ENCODE data around the gene DMXL2.

The DMXL2 gene

DNA sequence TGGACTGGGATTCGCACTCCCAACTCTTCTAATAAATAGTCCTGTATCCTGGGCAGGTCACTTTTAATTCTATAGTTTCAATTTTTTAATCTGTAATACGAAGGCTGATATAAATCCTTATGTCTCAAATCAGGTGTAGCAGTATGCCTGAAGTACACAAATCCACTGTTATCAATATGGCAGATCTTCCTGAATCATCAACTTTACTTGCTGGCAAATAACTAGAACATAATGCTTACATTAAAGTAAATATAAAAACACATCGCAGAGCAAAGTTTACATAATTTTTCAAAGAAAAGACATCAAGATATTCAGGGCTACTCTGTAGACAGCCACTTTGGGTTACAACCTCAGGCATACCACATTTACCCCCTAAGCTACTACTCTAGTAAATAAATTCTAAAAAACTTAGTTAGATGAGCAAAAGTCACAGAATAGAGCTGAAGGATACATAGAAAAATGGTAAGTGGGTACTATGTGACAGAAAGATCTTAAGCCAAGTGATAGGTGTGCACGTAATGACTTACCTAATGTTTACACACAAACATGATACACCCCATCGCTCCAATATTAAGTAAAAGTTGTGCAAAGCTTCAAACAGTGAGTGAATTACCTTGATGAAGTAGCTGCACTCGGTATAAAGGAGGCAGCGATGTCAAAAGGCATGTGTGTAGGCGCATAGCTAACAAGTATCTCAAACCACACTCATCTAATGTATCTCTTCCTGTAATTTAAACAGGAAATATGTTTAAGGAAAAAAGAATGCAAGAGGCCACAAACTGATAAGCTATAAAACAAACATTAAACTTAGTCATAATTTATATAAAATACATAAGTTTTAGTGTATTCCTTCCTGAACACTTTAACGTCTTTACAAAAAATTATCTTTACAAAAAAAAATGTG is 127.9 kb downstream of the DMXL2 start:
- no peak for DNase-seq (ENCODE audit: low spot score)
- TF ChIP-seq, protein P1, sequence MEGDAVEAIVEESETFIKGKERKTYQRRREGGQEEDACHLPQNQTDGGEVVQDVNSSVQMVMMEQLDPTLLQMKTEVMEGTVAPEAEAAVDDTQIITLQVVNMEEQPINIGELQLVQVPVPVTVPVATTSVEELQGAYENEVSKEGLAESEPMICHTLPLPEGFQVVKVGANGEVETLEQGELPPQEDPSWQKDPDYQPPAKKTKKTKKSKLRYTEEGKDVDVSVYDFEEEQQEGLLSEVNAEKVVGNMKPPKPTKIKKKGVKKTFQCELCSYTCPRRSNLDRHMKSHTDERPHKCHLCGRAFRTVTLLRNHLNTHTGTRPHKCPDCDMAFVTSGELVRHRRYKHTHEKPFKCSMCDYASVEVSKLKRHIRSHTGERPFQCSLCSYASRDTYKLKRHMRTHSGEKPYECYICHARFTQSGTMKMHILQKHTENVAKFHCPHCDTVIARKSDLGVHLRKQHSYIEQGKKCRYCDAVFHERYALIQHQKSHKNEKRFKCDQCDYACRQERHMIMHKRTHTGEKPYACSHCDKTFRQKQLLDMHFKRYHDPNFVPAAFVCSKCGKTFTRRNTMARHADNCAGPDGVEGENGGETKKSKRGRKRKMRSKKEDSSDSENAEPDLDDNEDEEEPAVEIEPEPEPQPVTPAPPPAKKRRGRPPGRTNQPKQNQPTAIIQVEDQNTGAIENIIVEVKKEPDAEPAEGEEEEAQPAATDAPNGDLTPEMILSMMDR (IDR thresholded peaks at IDR 0.05; ENCODE audit: extremely low read depth, missing control alignments), result no peak

DNA sequence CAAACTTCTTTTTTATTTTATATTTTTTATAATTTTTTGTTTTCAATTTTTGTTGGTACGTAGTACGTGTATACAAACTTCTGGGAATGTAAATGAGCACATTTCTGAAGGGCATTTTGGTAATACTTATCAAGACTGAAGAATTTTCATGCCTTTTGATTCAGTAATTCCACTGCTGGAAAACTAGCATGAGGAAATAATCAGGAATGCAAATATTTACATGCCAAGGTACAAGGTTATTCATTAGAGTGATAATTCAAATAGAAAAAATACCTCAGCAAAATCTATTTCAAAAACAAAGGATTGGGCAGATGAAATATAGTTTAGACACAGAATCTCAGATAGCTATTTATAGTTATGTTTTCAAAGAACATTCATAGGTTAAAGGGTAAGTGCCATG is 128.7 kb downstream of the DMXL2 start:
- TF ChIP-seq, protein P1 (IDR thresholded peaks at IDR 0.05; ENCODE audit: extremely low read depth, missing control alignments), result no peak
- DNase-seq (ENCODE audit: low spot score), result no peak

DNA sequence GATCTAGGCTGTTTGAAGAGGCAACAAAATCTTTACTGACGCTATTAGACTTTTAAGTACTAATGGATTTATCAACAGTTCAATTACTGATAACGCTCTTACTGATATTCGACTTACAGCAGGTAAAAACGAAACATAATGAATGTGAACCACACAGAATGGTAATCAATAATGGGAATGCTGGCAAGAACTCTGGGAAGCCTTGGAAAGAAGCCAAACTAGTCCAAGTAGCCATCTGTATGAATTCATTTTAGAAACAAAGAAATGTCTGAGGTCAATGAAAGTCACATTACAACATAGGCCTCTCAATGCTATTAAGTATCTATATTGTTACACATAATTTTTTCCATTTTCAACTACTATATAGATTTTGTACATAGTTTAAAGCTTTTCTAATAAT is 130.0 kb downstream of the DMXL2 start:
- TF ChIP-seq, protein P1 (IDR thresholded peaks at IDR 0.05; ENCODE audit: extremely low read depth, missing control alignments), result no peak

DNA sequence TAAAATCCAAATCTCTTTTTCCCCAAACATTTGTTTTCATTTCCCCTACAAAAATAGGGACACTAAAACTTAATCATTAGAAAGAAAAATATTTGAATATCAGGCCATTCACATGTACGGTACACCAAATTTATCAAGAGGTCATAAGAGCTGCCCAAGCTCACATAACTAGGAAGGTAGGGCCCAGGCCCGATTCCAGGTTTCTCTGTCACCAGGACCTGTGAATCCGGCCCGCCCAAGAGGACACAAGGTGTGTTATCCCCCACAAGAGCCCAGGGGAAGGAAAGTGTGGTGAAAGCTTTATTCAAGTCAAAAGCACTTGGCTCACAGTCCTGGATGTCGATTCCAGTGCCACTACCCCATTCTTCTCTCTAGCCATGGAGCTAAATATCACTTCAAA is 130.6 kb downstream of the DMXL2 start:
- no peak for DNase-seq (ENCODE audit: low spot score)

More for the DNA sequence above, 130.0 kb downstream of the DMXL2 start:
- no peak for DNase-seq (ENCODE audit: low spot score)

DNA sequence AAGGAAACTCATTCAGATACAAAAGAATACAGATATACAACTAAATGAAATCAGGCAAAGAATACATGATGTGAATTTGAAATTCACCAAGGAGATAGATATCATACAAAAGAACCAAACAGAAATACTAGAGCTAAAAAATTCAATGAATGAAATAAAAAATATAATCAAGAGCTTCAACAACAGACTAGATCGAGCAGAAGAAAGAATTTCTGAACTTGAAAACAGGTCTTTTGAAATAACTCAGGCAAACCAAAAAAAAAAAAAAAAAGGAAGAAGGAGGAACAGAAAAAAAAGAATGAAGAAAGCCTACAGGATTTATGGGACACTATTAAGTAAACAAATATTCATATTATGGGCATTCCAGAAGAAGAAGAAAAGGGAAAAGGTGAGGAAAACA is 137.8 kb downstream of the DMXL2 start:
- DNase-seq (ENCODE audit: low spot score), result no peak
- TF ChIP-seq, protein P1 (IDR thresholded peaks at IDR 0.05; ENCODE audit: extremely low read depth, missing control alignments), result no peak

More for the DNA sequence above, 130.6 kb downstream of the DMXL2 start:
- TF ChIP-seq, protein P1 (IDR thresholded peaks at IDR 0.05; ENCODE audit: extremely low read depth, missing control alignments), result no peak

DNA sequence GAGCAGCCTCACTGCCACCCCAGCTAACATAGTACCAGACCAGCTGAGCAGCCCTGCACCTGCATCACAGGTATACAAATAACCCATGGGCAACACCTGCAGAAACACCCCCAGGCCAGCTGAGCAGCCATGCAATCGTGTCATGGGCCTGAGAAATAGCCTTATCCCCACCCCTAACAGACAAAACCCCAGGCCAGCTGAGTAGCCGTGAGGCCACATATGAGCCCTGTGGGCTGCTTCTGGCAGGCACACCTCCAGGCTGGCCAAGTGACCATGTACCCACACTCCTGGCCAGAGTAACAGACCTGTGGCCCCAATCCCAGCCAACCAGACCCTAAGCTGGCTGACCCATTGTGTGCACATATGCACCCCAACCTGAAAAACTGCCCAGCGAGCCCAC is 138.6 kb downstream of the DMXL2 start:
- TF ChIP-seq, protein P1 (IDR thresholded peaks at IDR 0.05; ENCODE audit: extremely low read depth, missing control alignments), result no peak
- no peak for DNase-seq (ENCODE audit: low spot score)

DNA sequence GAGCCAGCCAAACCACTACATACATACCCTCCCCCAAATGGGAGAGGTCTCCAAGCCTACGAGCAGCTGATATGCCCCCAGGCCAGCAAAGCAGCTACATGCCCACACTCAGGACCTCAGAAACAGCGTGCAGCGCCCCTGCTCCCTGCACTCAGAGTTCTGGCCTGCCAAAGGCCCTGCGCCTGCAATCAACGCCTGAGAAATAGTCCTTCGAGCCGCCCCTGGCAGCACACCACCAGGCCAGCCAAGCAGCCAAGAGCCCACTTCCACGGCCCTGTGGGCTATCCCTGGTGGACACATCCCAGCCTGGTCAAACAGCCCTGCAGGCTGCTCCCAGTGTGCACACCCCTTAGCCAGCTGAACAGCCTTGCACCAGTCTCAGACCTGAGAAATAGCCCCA is 139.1 kb downstream of the DMXL2 start:
- TF ChIP-seq, protein P1 (IDR thresholded peaks at IDR 0.05; ENCODE audit: extremely low read depth, missing control alignments), result no peak

More for the DNA sequence above, 139.1 kb downstream of the DMXL2 start:
- no peak for DNase-seq (ENCODE audit: low spot score)
